Cardiac muscle cell (in vitro differentiated cells and primary cell): ENCODE measurements around the gene SLC16A4. TPM values are rescaled to one million over a fixed set of nuclear protein-coding genes. Genes with fewer than 3 reads are reported as not detected.

ENCODE experiments used
- DNase-seq, 2 donors: peaks; one replicate each; pipeline versions ENCODE4 v3.0.0 to v3.0.0-alpha.2; 2010 to 2017; ENCODE audit warnings: low read depth in 1 of 2, low spot score in 1 of 2
- H3K27ac ChIP-seq: fragments of 200-600 bp; sonication (generic); 2 replicates; pipeline ENCODE4 v1.5.1; 2016
- H3K27me3 ChIP-seq: fragments of 200-600 bp; sonication (generic); 2 replicates; pipeline ENCODE4 v1.6.0; 2016; ENCODE audit warnings: control low read depth
- H3K36me3 ChIP-seq: fragments of 200-600 bp; sonication (generic); 2 replicates; pipeline ENCODE4 v1.5.1; 2016; ENCODE audit warnings: control low read depth
- H3K4me1 ChIP-seq: fragments of 200-600 bp; sonication (generic); 2 replicates; pipeline ENCODE4 v1.8.1; 2017; ENCODE audit warnings: low read depth, mild to moderate bottlenecking, mixed run types
- H3K4me3 ChIP-seq: fragments of 200-600 bp; sonication (generic); 2 replicates; pipeline ENCODE4 v1.5.1; 2016; ENCODE audit warnings: mild to moderate bottlenecking
- H3K9me3 ChIP-seq: fragments of 200-600 bp; sonication (generic); 2 replicates; pipeline ENCODE4 v1.5.1; 2017; ENCODE audit warnings: low read depth, mild to moderate bottlenecking, control low read depth
- CTCF ChIP-seq: IDR thresholded peaks from 2 replicates; pipeline ENCODE4 v1.5.1; 2012; ENCODE audit warnings: low read depth, mild to moderate bottlenecking, low read length
- polyA plus RNA-seq: library from polyadenylated mRNA; unstranded; fragments of >200 nt; fragmentation: Nextera tagmentation; extraction: Ambion mirVana; gene quantifications from 2 replicates; pipeline ENCODE4 v1.2.1, GENCODE V29; 2016
- total RNA-seq: library from RNA; depleted of rRNA; stranded (reverse); fragments of >200 nt; gene quantifications from 2 replicates; pipeline ENCODE4 v1.2.3, GENCODE V29; 2016

The SLC16A4 gene
- total and polyA plus RNA-seq, 2 experiments from 2014 or later: 0.66 to 0.87 TPM

GRCh38 chr1:110328274-110328673 is 62.6 kb downstream of the SLC16A4 start:
- no peak overlapping the region for H3K4me3 ChIP-seq
- peak in 1 of 2 donors; percentile 30 for DNase-seq

DNA sequence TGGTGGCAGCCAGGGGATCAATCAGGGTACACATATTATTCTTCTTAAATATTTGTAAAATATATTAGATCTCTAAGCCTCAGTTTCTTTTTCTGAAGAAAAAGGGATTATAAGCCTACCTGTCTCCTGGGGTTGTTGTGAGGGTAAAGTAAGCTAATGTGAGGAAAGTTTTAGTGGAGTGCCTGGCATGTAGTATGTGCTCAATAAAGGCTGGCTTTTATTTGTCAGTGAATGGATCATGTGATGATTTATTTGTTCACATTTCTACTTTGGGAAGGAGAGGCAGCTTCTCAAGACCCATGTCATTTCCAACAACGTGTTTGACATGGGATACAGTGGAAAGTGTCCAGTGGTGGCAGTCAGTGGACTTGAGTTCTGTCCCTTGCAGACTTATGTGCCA is 64.0 kb downstream of the SLC16A4 start:
- TF ChIP-seq CTCF: no peak
- Histone ChIP-seq H3K9me3 (no peaks in the 10 kb centered on the region), H3K36me3 (no peaks in the 10 kb centered on the region), H3K27me3 (no peaks in the 10 kb centered on the region), H3K4me1 (no peaks in the 10 kb centered on the region), H3K27ac (no peak overlapping the region), H3K4me3 (no peak overlapping the region)
- DNase-seq: no peak

More at GRCh38 chr1:110328274-110328673, 62.6 kb downstream of the SLC16A4 start:
- H3K27me3 ChIP-seq: no peaks in the 10 kb centered on the region
- no peaks in the 10 kb centered on the region for H3K9me3 ChIP-seq
- no peak overlapping the region for H3K27ac ChIP-seq
- no peaks in the 10 kb centered on the region for H3K4me1 ChIP-seq
- TF ChIP-seq CTCF: no peak
- no peaks in the 10 kb centered on the region for H3K36me3 ChIP-seq

GRCh38 chr1:110324667-110325066 is 66.2 kb downstream of the SLC16A4 start:
- no peak for TF ChIP-seq CTCF
- no peak for DNase-seq
- Histone ChIP-seq H3K4me3 (no peak overlapping the region), H3K27ac (no peak overlapping the region), H3K9me3 (no peaks in the 10 kb centered on the region), H3K36me3 (no peaks in the 10 kb centered on the region), H3K27me3 (no peaks in the 10 kb centered on the region), H3K4me1 (no peaks in the 10 kb centered on the region)

DNA sequence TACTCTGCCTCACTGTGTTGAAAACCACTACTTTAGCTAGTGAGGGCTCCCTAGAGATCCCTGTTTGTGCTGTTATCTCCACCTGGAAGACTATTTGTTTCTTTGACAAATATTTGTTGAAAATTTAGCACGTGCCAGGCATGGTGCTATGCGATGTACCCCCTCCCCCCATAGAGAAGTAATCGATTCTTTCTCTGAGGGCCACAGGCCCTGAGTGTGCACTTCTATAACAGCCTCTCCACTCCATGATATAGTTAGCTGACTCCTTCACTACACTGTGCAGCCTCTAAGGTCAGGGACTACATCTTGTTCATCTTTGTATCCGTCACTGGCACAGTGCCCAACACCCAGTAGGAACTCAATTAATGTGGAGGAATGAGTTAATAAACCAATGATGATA is 69.0 kb downstream of the SLC16A4 start:
- no peaks in the 10 kb centered on the region for H3K36me3 ChIP-seq
- no peaks in the 10 kb centered on the region for H3K27me3 ChIP-seq
- TF ChIP-seq CTCF: no peak
- no peak for DNase-seq
- no peak overlapping the region for H3K4me3 ChIP-seq
- H3K9me3 ChIP-seq: no peaks in the 10 kb centered on the region
- H3K27ac ChIP-seq: no peak overlapping the region
- H3K4me1 ChIP-seq: no peaks in the 10 kb centered on the region

GRCh38 chr1:110321045-110321444 is 69.8 kb downstream of the SLC16A4 start:
- no peak overlapping the region for H3K27ac ChIP-seq

More at GRCh38 chr1:110321045-110321444, 69.8 kb downstream of the SLC16A4 start:
- no peak overlapping the region for H3K4me3 ChIP-seq
- TF ChIP-seq CTCF: no peak
- H3K36me3 ChIP-seq: no peaks in the 10 kb centered on the region
- H3K4me1 ChIP-seq: no peaks in the 10 kb centered on the region
- H3K9me3 ChIP-seq: no peaks in the 10 kb centered on the region
- H3K27me3 ChIP-seq: no peaks in the 10 kb centered on the region
- DNase-seq: no peak
